HEK293 (cell line): ENCODE data around the gene MYRIP.

Source experiments
- CTCF ChIA-PET: fragments of 350-600 bp; formaldehyde crosslinking; extraction: SDS; loops from one replicate; lab custom pipeline; 2021; ENCODE audit warnings: antibody characterized with exemption; lab: Yijun Ruan, JAX
- POLR2A ChIA-PET: fragments of 300-600 bp; formaldehyde crosslinking; extraction: SDS; loops from one replicate; lab custom pipeline; 2020; ENCODE audit warnings: antibody characterized with exemption, inconsistent platforms; lab: Yijun Ruan, JAX
- H3K27ac ChIP-seq: fragments of 200-500 bp; sonication (Bioruptor generic); 2 replicates; pipeline ENCODE4 v1.5.1; 2014; ENCODE audit warnings: low read depth, low read length, control low read depth, inconsistent platforms; ENCODE audit errors: extremely low read depth
- H3K36me3 ChIP-seq, 2 experiments: fragments of 200-500 bp in 1 of 2; sonication (Bioruptor generic) in 1 of 2; 1 replicate in 1 of 2; 2 replicates in 1 of 2; pipeline ENCODE4 v1.5.1; 2014 to 2017; ENCODE audit warnings: inconsistent platforms in 2 of 2, low read length in 2 of 2; ENCODE audit not compliant: control insufficient read depth in 2 of 2, insufficient read depth in 1 of 2
- H3K4me1 ChIP-seq: fragments of 200-500 bp; sonication (Bioruptor generic); 2 replicates; pipeline ENCODE4 v1.5.1; 2014; ENCODE audit warnings: mild to moderate bottlenecking, low read length, inconsistent platforms; ENCODE audit not compliant: control insufficient read depth, insufficient read depth
- H3K4me3 ChIP-seq: 2 replicates; pipeline ENCODE4 v1.5.1; 2011; ENCODE audit warnings: low read depth, mild to moderate bottlenecking, control low read depth, low read length, moderate library complexity
- H3K9me3 ChIP-seq: fragments of 200-500 bp; sonication (Bioruptor generic); 2 replicates; pipeline ENCODE4 v1.5.1; 2014; ENCODE audit warnings: low read depth, low read length, inconsistent platforms; ENCODE audit not compliant: control insufficient read depth, insufficient read depth
- HOXA7 ChIP-seq: sonication (generic); formaldehyde crosslinking; IDR thresholded peaks from 2 replicates; pipeline ENCODE4 v1.8.1; 2022; ENCODE audit warnings: missing genetic modification reagents, borderline replicate concordance
- MEIS1 ChIP-seq: sonication (generic); formaldehyde crosslinking; IDR thresholded peaks from 2 replicates; pipeline ENCODE4 v1.8.1; 2022; ENCODE audit warnings: missing genetic modification reagents, mild to moderate bottlenecking, borderline replicate concordance
- PRDM4 ChIP-seq: fragments of 450-650 bp; formaldehyde crosslinking; IDR thresholded peaks from 2 replicates; pipeline ENCODE4 v1.5.1; 2017; ENCODE audit warnings: missing biosample characterization, missing genetic modification characterization
- REPIN1 ChIP-seq: fragments of 450-650 bp; formaldehyde crosslinking; IDR thresholded peaks from 2 replicates; pipeline ENCODE4 v1.5.1; 2017; ENCODE audit warnings: missing biosample characterization, missing genetic modification characterization, low read depth
- TCF7L2 ChIP-seq: IDR thresholded peaks from 2 replicates; pipeline ENCODE4 v1.6.1; 2011; ENCODE audit warnings: low read depth, mild to moderate bottlenecking, inconsistent platforms, low read length, moderate library complexity, borderline replicate concordance
- WT1 ChIP-seq: fragments of 450-650 bp; formaldehyde crosslinking; IDR thresholded peaks from 2 replicates; pipeline ENCODE4 v1.5.1; 2016; ENCODE audit warnings: missing biosample characterization, missing genetic modification characterization
- ZBTB48 ChIP-seq: fragments of 450-650 bp; formaldehyde crosslinking; IDR thresholded peaks from 2 replicates; pipeline ENCODE4 v1.5.1; 2016; ENCODE audit warnings: missing biosample characterization, missing genetic modification characterization
- ZFP3 ChIP-seq: fragments of 450-650 bp; formaldehyde crosslinking; IDR thresholded peaks from 2 replicates; pipeline ENCODE4 v1.5.1; 2016; ENCODE audit warnings: low read depth, missing biosample characterization, missing genetic modification characterization
- ZNF138 ChIP-seq: fragments of 450-650 bp; formaldehyde crosslinking; IDR thresholded peaks from 2 replicates; pipeline ENCODE4 v1.5.1; 2016; ENCODE audit warnings: missing biosample characterization, missing genetic modification characterization, borderline replicate concordance
- ZNF214 ChIP-seq: fragments of 450-650 bp; formaldehyde crosslinking; IDR thresholded peaks from 2 replicates; pipeline ENCODE4 v1.5.1; 2017; ENCODE audit warnings: missing biosample characterization, mild to moderate bottlenecking, missing genetic modification characterization, borderline replicate concordance
- ZNF23 ChIP-seq: fragments of 450-650 bp; formaldehyde crosslinking; IDR thresholded peaks from 2 replicates; pipeline ENCODE4 v1.5.1; 2016; ENCODE audit warnings: missing biosample characterization, missing genetic modification characterization, borderline replicate concordance
- ZNF239 ChIP-seq: fragments of 450-650 bp; formaldehyde crosslinking; IDR thresholded peaks from 2 replicates; pipeline ENCODE4 v1.5.1; 2016; ENCODE audit warnings: missing biosample characterization, missing genetic modification characterization
- ZNF292 ChIP-seq: fragments of 450-650 bp; formaldehyde crosslinking; IDR thresholded peaks from 2 replicates; pipeline ENCODE4 v1.5.1; 2016; ENCODE audit warnings: low read depth, missing biosample characterization, missing genetic modification characterization, borderline replicate concordance
- ZNF335 ChIP-seq: fragments of 450-650 bp; formaldehyde crosslinking; conservative IDR thresholded peaks from 2 replicates; pipeline ENCODE4 v1.5.1; 2016; ENCODE audit warnings: missing biosample characterization, missing genetic modification characterization
- ZNF354C ChIP-seq: fragments of 450-650 bp; formaldehyde crosslinking; IDR thresholded peaks from 2 replicates; pipeline ENCODE4 v1.5.1; 2016; ENCODE audit warnings: missing biosample characterization, missing genetic modification characterization, low read depth, borderline replicate concordance
- ZNF37A ChIP-seq: fragments of 450-650 bp; IDR thresholded peaks from 2 replicates; pipeline ENCODE4 v1.5.1; 2018; ENCODE audit warnings: missing biosample characterization, missing genetic modification characterization
- ZNF529 ChIP-seq: fragments of 450-650 bp; formaldehyde crosslinking; IDR thresholded peaks from 2 replicates; pipeline ENCODE4 v1.5.1; 2017; ENCODE audit warnings: missing genetic modification characterization, missing biosample characterization; ENCODE audit not compliant: insufficient replicate concordance
- ZNF555 ChIP-seq: fragments of 450-650 bp; formaldehyde crosslinking; conservative IDR thresholded peaks from 2 replicates; pipeline ENCODE4 v1.5.1; 2017; ENCODE audit warnings: missing biosample characterization, mild to moderate bottlenecking, missing genetic modification characterization, inconsistent platforms
- ZNF558 ChIP-seq: fragments of 450-650 bp; formaldehyde crosslinking; IDR thresholded peaks from 2 replicates; pipeline ENCODE4 v1.5.1; 2016; ENCODE audit warnings: missing biosample characterization, missing genetic modification characterization
- ZNF571 ChIP-seq: fragments of 450-650 bp; formaldehyde crosslinking; IDR thresholded peaks from 2 replicates; pipeline ENCODE4 v1.5.0; 2017; ENCODE audit warnings: missing biosample characterization, missing genetic modification characterization
- ZNF629 ChIP-seq: fragments of 450-650 bp; formaldehyde crosslinking; IDR thresholded peaks from 2 replicates; pipeline ENCODE4 v1.5.1; 2017; ENCODE audit warnings: missing biosample characterization, missing genetic modification characterization
- ZNF704 ChIP-seq: fragments of 450-650 bp; formaldehyde crosslinking; IDR thresholded peaks from 2 replicates; pipeline ENCODE4 v1.5.1; 2016; ENCODE audit warnings: missing biosample characterization, missing genetic modification characterization
- ZSCAN5A ChIP-seq: fragments of 450-650 bp; formaldehyde crosslinking; IDR thresholded peaks from 2 replicates; pipeline ENCODE4 v1.5.1; 2016; ENCODE audit warnings: missing biosample characterization, missing genetic modification characterization
- TF ChIP-seq, protein P1 (sequence below): fragments of 450-650 bp; formaldehyde crosslinking; IDR thresholded peaks from 2 replicates; pipeline ENCODE4 v1.5.1; 2016; ENCODE audit warnings: missing biosample characterization, missing genetic modification characterization, borderline replicate concordance

MYRIP gene

DNA sequence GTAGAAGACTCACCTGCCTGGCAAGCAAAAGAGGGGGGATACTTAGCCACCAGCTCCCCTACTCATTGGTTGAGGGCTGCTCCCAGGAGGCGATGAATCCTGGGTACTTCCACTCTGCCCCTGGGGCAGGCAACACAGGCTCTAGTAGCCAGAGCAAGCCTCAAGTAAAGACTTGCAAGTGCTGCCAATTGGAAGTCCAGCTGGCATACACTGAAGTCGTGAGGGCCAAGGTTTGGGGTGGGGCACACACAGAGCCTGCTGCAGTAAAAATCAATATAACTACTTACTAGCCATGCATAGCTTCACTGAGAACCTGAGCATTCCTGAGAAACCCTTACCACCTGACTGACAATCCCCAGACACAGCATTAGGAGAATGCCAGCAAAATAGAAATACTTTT, 377.1 kb downstream of the MYRIP start:
- no peaks in the 10 kb centered on the region for H3K36me3 ChIP-seq
- H3K4me1 ChIP-seq, result no peaks in the 10 kb centered on the region
- ChIA-PET CTCF (interaction anchor here (1.2 to 1.5 kb wide), 2 partner anchors 130 to 645 kb away, joined by 3 read pairs; no protein-coding TSS in a partner anchor), POLR2A (interaction anchor here (0.6 kb wide), 1 partner anchor 16 kb away, joined by 3 read pairs; no protein-coding TSS in a partner anchor)
- H3K4me3 ChIP-seq, result no peak overlapping the region
- no peak for TF ChIP-seq ZSCAN5A (tag by site-specific recombination)
- no peak for TF ChIP-seq HOXA7
- no peak for TF ChIP-seq ZNF571 (tag by site-specific recombination)
- no peak for TF ChIP-seq ZNF555 (tag by site-specific recombination)
- no peak for TF ChIP-seq ZNF292 (tag by site-specific recombination)
- no peak for TF ChIP-seq ZNF529 (tag by site-specific recombination)
- TF ChIP-seq ZNF138 (tag by site-specific recombination), result no peak
- H3K27ac ChIP-seq, result no peak overlapping the region
- H3K9me3 ChIP-seq, result no peaks in the 10 kb centered on the region

- H3K27ac ChIP-seq, result no peak overlapping the region
- H3K4me1 ChIP-seq, result no peaks in the 10 kb centered on the region
- TF ChIP-seq PRDM4 (tag by site-specific recombination) (no peak), ZNF214 (no peak), TCF7L2 (no peak), ZNF354C (no peak), ZNF335 (tag by site-specific recombination) (no peak), ZFP3 (tag by site-specific recombination) (no peak), ZNF37A (tag by site-specific recombination) (no peak)
- TF ChIP-seq, protein P1, sequence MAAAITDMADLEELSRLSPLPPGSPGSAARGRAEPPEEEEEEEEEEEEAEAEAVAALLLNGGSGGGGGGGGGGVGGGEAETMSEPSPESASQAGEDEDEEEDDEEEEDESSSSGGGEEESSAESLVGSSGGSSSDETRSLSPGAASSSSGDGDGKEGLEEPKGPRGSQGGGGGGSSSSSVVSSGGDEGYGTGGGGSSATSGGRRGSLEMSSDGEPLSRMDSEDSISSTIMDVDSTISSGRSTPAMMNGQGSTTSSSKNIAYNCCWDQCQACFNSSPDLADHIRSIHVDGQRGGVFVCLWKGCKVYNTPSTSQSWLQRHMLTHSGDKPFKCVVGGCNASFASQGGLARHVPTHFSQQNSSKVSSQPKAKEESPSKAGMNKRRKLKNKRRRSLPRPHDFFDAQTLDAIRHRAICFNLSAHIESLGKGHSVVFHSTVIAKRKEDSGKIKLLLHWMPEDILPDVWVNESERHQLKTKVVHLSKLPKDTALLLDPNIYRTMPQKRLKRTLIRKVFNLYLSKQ (tag by site-specific recombination), result no peak
- H3K4me3 ChIP-seq, result no peak overlapping the region
- H3K9me3 ChIP-seq, result no peaks in the 10 kb centered on the region
- ChIA-PET CTCF (interaction anchor here (0.8 to 1.5 kb wide), 4 partner anchors 9 to 646 kb away, joined by 3 to 7 read pairs (median 4); no protein-coding TSS in a partner anchor), POLR2A (no interaction called here)
- no peaks in the 10 kb centered on the region for H3K36me3 ChIP-seq
Measured at GRCh38 chr3:40187945-40188344, 378.5 kb downstream of the MYRIP start.

- CTCF ChIA-PET, result interaction anchor here (0.6 to 1.1 kb wide), 3 partner anchors 10 to 128 kb away, joined by 3 to 6 read pairs (median 3); no protein-coding TSS in a partner anchor
- Histone ChIP-seq H3K9me3 (no peaks in the 10 kb centered on the region), H3K4me3 (no peak overlapping the region), H3K27ac (no peak overlapping the region), H3K4me1 (no peaks in the 10 kb centered on the region), H3K36me3 (no peaks in the 10 kb centered on the region)
- no peak for TF ChIP-seq MEIS1
- TF ChIP-seq ZBTB48, result no peak
- TF ChIP-seq REPIN1 (tag by site-specific recombination), result no peak
- TF ChIP-seq ZNF558 (tag by site-specific recombination), result no peak
- TF ChIP-seq ZNF704 (tag by site-specific recombination), result no peak
- TF ChIP-seq ZNF239 (tag by site-specific recombination), result no peak
- TF ChIP-seq ZNF23, result no peak
- TF ChIP-seq ZNF629 (tag by site-specific recombination), result no peak
- TF ChIP-seq WT1 (tag by site-specific recombination), result no peak
- POLR2A ChIA-PET, result no interaction called here
Measured at GRCh38 chr3:40189118-40189517, 379.7 kb downstream of the MYRIP start.
